ENCODE measurements around the gene TRAM2. TPM values are rescaled to one million over a fixed set of nuclear protein-coding genes. Genes with fewer than 3 reads are reported as not detected.

Gene TRAM2
- total RNA-seq, 2 donors from 2014 or later: 19.1 to 21.2 TPM

DNA sequence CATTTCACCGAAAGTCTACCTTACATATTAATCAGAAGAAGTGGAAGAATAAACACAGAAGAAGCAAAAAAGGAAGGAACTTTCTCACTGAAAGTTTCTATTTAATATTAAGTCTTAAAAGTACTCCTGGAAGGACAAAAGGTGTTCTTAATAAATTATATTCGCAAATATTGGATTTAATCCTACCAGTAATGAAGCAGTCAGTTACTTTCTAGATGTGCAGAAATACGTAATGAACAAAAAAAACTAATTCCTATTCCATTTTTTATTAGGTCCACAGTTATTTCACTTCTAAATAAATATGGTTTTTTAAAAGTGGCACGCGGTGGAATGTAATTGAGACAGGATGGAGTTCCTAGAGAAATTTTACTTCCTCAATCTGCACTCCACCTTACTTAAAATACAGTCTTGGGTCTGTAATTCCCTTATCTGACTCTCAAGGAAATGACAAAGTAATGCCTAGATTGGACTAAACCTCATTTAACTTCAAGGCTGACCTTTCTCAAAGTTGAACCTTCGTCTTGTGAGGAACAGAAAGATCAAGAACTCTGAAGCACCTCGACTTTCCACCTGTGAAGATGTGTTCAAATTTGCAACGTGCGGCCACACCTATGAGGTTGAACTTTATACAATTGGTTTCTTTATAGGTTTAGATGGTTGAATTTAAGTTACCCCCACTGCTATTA, 1.1 kb upstream of the TRAM2 start:
- intact Hi-C loops (cut with DNase I): no loop called here
- Histone ChIP-seq H3K9ac (ENCODE audit: low read depth in 2 of 2, low read length in 2 of 2) (peak overlapping the region; percentile 76 to 82), H3K4me3 (peak overlapping the region; percentile 84), H3K27ac (peak overlapping the region; percentile 99), H3K27me3 (no peaks in the 10 kb centered on the region), H3K36me3 (no peaks in the 10 kb centered on the region), H3K4me1 (peaks cover 3% of the 10 kb centered on the region), H3K9me3 (no peaks in the 10 kb centered on the region)
- TF ChIP-seq, protein P1, sequence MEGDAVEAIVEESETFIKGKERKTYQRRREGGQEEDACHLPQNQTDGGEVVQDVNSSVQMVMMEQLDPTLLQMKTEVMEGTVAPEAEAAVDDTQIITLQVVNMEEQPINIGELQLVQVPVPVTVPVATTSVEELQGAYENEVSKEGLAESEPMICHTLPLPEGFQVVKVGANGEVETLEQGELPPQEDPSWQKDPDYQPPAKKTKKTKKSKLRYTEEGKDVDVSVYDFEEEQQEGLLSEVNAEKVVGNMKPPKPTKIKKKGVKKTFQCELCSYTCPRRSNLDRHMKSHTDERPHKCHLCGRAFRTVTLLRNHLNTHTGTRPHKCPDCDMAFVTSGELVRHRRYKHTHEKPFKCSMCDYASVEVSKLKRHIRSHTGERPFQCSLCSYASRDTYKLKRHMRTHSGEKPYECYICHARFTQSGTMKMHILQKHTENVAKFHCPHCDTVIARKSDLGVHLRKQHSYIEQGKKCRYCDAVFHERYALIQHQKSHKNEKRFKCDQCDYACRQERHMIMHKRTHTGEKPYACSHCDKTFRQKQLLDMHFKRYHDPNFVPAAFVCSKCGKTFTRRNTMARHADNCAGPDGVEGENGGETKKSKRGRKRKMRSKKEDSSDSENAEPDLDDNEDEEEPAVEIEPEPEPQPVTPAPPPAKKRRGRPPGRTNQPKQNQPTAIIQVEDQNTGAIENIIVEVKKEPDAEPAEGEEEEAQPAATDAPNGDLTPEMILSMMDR (IDR thresholded peaks at IDR 0.05): no peak
- no peak for DNase-seq

DNA sequence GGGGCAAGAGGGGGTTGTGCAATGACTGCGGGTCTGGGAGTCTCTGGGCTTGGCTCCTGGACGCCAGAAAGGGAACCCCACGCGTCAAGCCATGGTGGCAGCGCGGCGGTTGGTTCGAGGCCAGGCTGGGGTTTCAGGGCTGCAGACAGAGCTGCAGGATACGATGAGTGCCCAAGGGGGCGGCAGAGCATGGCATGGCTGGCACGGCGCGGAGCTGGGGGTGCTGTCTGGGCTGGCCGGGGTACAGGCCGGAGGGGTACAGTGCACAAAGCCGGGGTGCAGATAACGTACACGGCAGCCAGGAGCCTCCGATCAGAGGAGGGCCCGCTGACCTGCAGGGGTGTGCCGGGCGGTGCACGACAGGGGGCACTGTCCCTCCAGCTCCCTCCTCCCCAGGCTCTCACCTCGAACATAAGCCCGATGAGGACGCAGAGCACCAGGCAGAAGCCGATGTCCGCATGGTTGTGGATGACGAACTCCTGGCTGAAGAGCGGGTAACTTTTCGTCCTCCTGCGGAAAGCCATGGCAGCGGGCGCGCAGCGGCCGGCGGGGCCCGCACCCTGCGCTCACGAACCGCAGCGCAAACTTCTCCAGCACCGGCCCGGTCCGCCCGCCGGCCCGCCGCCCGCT, 353 bp downstream of the TRAM2 start:
- Histone ChIP-seq H3K27ac (peak overlapping the region; percentile 80), H3K4me3 (peak overlapping the region; percentile 84), H3K9me3 (no peaks in the 10 kb centered on the region), H3K36me3 (no peaks in the 10 kb centered on the region), H3K4me1 (peaks cover 3% of the 10 kb centered on the region), H3K27me3 (no peaks in the 10 kb centered on the region), H3K9ac (ENCODE audit: low read depth in 2 of 2, low read length in 2 of 2) (peak overlapping the region; percentile 80 to 83)
- intact Hi-C loops (cut with DNase I): no loop called here
- TF ChIP-seq, protein P1 (IDR thresholded peaks at IDR 0.05): peak; percentile 40
- peak; percentile 68 for DNase-seq

DNA sequence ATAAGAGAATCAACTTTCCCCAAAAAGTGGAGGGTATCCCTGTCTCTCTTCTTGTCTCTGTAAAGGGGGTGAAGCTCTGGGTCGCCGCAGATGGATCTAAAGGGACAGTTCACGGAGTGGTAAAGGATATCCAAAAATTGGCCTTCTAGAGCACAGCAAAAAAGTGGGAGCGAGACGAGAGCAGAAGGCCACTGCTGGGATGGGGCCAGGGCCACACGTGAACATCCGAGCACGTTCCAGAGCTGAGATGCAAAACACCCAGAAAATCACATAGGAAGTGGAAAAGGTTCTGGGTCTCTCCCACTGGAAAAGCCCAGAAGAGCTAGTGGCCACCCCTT, 837 bp downstream of the TRAM2 start:
- intact Hi-C loops (cut with DNase I): no loop called here
- peaks cover 3% of the 10 kb centered on the region for H3K4me1 ChIP-seq
- DNase-seq: no peak

DNA sequence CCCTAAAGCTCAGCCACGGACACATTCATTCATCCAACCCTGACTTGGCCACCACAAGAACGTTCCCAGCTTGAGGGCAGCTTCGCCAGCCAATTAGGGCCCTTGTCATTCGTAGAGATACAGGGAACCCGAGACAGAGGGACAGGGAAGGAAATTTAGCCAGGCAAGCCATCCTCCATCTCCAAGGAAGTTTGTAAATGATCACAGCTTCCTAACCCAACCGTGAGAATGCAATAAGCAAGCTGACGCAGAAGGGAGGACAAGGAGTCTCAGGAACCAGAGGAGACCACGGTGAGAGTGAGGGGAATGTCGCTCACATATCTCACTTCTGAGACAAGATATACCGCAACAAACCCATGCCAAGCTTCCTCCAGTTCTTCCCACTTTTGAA, 1.4 kb downstream of the TRAM2 start:
- peak overlapping the region; percentile 84 for H3K4me3 ChIP-seq
- TF ChIP-seq, protein P1 (IDR thresholded peaks at IDR 0.05): no peak
- peak overlapping the region; percentile 80 for H3K27ac ChIP-seq
- H3K27me3 ChIP-seq: no peaks in the 10 kb centered on the region
- intact Hi-C loops (cut with DNase I): no loop called here
- no peaks in the 10 kb centered on the region for H3K36me3 ChIP-seq
- DNase-seq: no peak
- peaks cover 3% of the 10 kb centered on the region for H3K4me1 ChIP-seq
- H3K9ac ChIP-seq (ENCODE audit: low read depth in 2 of 2, low read length in 2 of 2): peak overlapping the region; percentile 13 to 83
- no peaks in the 10 kb centered on the region for H3K9me3 ChIP-seq

More for the DNA sequence above, 837 bp downstream of the TRAM2 start:
- no peaks in the 10 kb centered on the region for H3K9me3 ChIP-seq
- H3K27ac ChIP-seq: peak overlapping the region; percentile 80
- TF ChIP-seq, protein P1 (IDR thresholded peaks at IDR 0.05): no peak
- H3K9ac ChIP-seq (ENCODE audit: low read depth in 2 of 2, low read length in 2 of 2): peak overlapping the region; percentile 80 to 83
- H3K27me3 ChIP-seq: no peaks in the 10 kb centered on the region
- no peaks in the 10 kb centered on the region for H3K36me3 ChIP-seq
- peak overlapping the region; percentile 84 for H3K4me3 ChIP-seq

DNA sequence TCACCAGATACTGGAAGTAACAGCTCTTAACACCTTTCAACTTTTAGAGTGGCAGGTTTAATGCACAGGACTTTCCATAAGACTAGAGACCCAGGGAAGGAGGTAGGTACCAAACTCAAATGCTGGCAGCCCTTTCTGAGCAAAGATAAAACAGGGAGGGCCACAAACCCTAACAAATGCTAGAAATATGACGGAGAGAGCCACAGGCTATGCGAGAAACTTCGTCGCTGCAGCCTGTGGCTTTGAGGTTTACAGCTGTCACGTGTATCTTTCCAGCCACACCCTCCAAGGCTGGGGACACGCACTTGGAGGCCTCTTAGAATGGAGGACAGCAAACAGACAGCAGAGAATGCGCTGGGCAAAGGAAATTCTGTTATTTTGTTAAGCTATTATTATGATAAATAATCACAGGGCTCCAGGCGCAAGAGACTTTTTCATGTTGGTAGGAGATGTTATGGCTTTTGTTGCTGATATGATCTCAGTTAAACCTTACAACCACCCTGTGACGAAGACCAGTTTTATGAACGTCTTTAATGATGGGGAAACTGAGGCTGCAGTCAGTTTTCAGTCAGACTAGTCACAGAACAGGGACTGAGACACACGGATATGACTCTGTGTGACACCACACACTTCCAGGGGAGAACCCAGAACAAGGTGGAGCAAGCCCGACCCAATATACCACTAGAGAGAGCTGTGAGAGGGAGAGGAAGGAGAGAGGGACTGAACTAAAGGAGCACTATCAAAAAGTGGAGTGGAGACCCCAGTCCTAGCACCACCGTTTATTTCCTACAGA, 2.0 kb downstream of the TRAM2 start:
- H3K4me1 ChIP-seq: peaks cover 3% of the 10 kb centered on the region
- no peaks in the 10 kb centered on the region for H3K36me3 ChIP-seq
- no peaks in the 10 kb centered on the region for H3K9me3 ChIP-seq
- DNase-seq: peak; percentile 83
- intact Hi-C loops (cut with DNase I): loop anchor here (1.0 kb wide), 1 partner anchor 23 kb away; no protein-coding TSS in a partner anchor
- TF ChIP-seq, protein P1 (IDR thresholded peaks at IDR 0.05): no peak
- H3K9ac ChIP-seq (ENCODE audit: low read depth in 2 of 2, low read length in 2 of 2): peak overlapping the region; percentile 45 to 83
- peak overlapping the region; percentile 80 for H3K27ac ChIP-seq
- no peaks in the 10 kb centered on the region for H3K27me3 ChIP-seq
- peak overlapping the region; percentile 84 for H3K4me3 ChIP-seq

Measured in colonic mucosa (tissue), 4 donors.